Smooth muscle cell (in vitro differentiated cells): ENCODE results near the gene GRID2IP. TPM values are rescaled to one million over a fixed set of nuclear protein-coding genes. Genes with fewer than 3 reads are reported as not detected.
A peak's percentile ranks its signal among the peaks of the same experiment; 100 is the strongest.

Experiments used
- DNase-seq: peaks from one replicate; lab custom pipeline; 2025; ENCODE audit not compliant: unreplicated experiment; lab: John Stamatoyannopoulos, UW
- H2AFZ ChIP-seq: fragments of 200-600 bp; sonication (generic); 2 replicates; pipeline ENCODE4 v1.6.0; 2016; ENCODE audit warnings: antibody characterized with exemption, low read depth, mild to moderate bottlenecking
- H3F3A ChIP-seq: fragments of 200-600 bp; sonication (generic); 2 replicates; pipeline ENCODE4 v1.6.0; 2017; ENCODE audit warnings: antibody characterized with exemption, low read depth
- H3K27ac ChIP-seq: fragments of 200-600 bp; sonication (generic); 2 replicates; pipeline ENCODE4 v1.5.1; 2016; ENCODE audit warnings: low read depth, mild to moderate bottlenecking
- H3K27me3 ChIP-seq: fragments of 200-600 bp; sonication (generic); 2 replicates; pipeline ENCODE4 v1.6.1; 2016; ENCODE audit warnings: low read depth, mild to moderate bottlenecking
- H3K36me3 ChIP-seq: fragments of 200-600 bp; sonication (generic); 2 replicates; pipeline ENCODE4 v1.5.1; 2016; ENCODE audit warnings: low read depth
- H3K4me1 ChIP-seq: fragments of 200-600 bp; sonication (generic); 2 replicates; pipeline ENCODE4 v1.5.1; 2016; ENCODE audit warnings: low read depth
- H3K4me2 ChIP-seq: fragments of 200-600 bp; sonication (generic); 2 replicates; pipeline ENCODE4 v1.6.0; 2016; ENCODE audit warnings: mild to moderate bottlenecking
- H3K4me3 ChIP-seq: fragments of 200-600 bp; sonication (generic); 2 replicates; pipeline ENCODE4 v1.5.1; 2016; ENCODE audit warnings: mild to moderate bottlenecking
- H3K79me2 ChIP-seq: fragments of 200-600 bp; sonication (generic); 2 replicates; pipeline ENCODE4 v1.6.0; 2016; ENCODE audit warnings: low read depth, mild to moderate bottlenecking
- H3K9ac ChIP-seq: fragments of 200-600 bp; sonication (generic); 2 replicates; pipeline ENCODE4 v1.6.0; 2016; ENCODE audit warnings: low read depth
- H3K9me3 ChIP-seq: fragments of 200-600 bp; sonication (generic); replicated peaks from 2 replicates; pipeline ENCODE4 v1.5.1; 2016; ENCODE audit warnings: low read depth
- H4K20me1 ChIP-seq: fragments of 200-600 bp; sonication (generic); 2 replicates; pipeline ENCODE4 v1.6.0; 2016; ENCODE audit warnings: low read depth
- WGBS: methylation state at CpG from one replicate; pipeline ENCODE4 v1.1.7; 2016; ENCODE audit warnings: low lambda C conversion rate; 5-methylcytosine and 5-hydroxymethylcytosine counted together
- polyA plus RNA-seq: library from polyadenylated mRNA; unstranded; fragments of >200 nt; fragmentation: Nextera tagmentation; extraction: Ambion mirVana; gene quantifications from 2 replicates; pipeline ENCODE4 v1.2.1, GENCODE V29; 2016
- total RNA-seq: library from RNA; depleted of rRNA; stranded (reverse); fragments of >200 nt; gene quantifications from 2 replicates; pipeline ENCODE4 v1.2.3, GENCODE V29; 2014
- TF ChIP-seq, protein P1 (sequence below): fragments of 200-600 bp; sonication (generic); IDR thresholded peaks from 2 replicates; pipeline ENCODE4 v1.5.1; 2017; ENCODE audit warnings: borderline replicate concordance, mild to moderate bottlenecking, antibody characterized with exemption; ENCODE audit not compliant: insufficient read depth, poor library complexity, severe bottlenecking

Gene GRID2IP
- total and polyA plus RNA-seq, 2 experiments from 2014 or later: not detected

DNA sequence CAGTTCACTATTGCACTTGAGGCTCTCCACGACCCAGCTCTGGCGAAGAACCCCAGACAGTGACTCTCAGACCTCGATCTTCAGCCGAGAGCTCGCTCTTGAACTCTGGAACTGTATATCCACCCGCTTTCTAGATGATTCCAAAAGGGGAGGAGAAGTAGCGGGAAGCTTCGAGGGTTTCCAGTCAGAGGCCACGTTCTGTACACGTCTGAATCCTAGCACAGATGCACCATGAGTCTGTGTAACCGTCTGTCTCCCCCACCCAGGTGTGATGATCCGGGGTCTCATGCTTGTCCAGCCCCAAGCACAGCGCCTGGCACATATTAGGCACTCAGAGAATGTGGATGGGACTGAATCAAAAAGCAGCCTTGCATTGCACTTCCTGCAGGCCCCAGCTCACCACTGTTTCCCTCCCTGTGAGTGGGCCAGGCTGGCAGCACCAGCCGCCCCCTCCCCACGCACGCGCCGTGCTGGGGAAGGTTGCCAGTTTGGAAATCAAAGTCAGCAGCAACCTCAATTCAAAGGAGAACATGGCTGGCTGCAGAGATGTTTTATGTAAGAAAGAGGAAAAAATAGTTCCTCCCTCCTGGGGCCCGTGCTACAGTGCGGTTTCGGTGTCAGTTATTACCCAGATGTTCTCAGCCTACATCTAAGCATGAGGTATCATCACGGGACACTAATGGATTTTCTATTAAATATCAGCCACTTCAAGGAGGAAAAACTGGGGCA, 5.7 kb downstream of the GRID2IP start:
- TF ChIP-seq, protein P1, sequence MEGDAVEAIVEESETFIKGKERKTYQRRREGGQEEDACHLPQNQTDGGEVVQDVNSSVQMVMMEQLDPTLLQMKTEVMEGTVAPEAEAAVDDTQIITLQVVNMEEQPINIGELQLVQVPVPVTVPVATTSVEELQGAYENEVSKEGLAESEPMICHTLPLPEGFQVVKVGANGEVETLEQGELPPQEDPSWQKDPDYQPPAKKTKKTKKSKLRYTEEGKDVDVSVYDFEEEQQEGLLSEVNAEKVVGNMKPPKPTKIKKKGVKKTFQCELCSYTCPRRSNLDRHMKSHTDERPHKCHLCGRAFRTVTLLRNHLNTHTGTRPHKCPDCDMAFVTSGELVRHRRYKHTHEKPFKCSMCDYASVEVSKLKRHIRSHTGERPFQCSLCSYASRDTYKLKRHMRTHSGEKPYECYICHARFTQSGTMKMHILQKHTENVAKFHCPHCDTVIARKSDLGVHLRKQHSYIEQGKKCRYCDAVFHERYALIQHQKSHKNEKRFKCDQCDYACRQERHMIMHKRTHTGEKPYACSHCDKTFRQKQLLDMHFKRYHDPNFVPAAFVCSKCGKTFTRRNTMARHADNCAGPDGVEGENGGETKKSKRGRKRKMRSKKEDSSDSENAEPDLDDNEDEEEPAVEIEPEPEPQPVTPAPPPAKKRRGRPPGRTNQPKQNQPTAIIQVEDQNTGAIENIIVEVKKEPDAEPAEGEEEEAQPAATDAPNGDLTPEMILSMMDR: no peak
- no peaks in the 10 kb centered on the region for H3K9me3 ChIP-seq

DNA sequence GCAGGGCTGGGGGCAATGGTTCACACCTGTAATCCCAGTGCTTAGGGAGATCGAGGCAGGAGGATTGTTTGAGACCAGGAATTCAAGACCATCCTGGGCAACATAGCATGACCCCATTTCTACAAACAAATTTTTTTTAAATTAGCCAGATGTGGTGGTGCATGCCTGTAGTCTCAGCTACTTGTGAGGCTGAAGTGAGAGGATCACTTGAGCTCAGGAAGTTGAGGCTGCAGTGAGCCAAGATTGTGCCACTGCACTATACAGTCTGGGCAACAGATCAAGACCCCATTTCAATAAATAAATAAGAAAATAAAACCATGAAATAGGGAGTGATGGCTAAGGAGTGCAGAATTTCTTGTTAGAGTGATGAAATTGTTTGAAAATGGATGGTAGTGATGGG, 8.9 kb downstream of the GRID2IP start:
- TF ChIP-seq, protein P1: no peak
- Histone ChIP-seq H3K27me3 (no peaks in the 10 kb centered on the region), H3K4me3 (no peak overlapping the region), H3K79me2 (no peaks in the 10 kb centered on the region), H2AFZ (no peak overlapping the region), H3K4me2 (no peak overlapping the region), H3K9me3 (no peaks in the 10 kb centered on the region), H3F3A (no peaks in the 10 kb centered on the region), H3K27ac (no peak overlapping the region), H3K4me1 (no peaks in the 10 kb centered on the region), H3K9ac (no peak overlapping the region), H3K36me3 (no peaks in the 10 kb centered on the region), H4K20me1 (no peaks in the 10 kb centered on the region)
- WGBS: 85% methylated on average over 1 of the region's 1 CpG
- DNase-seq: no peak

More for the DNA sequence above, 5.7 kb downstream of the GRID2IP start:
- no peaks in the 10 kb centered on the region for H3F3A ChIP-seq
- 93% methylated on average over 22 of the region's 22 CpGs for WGBS
- H3K4me2 ChIP-seq: no peak overlapping the region
- no peaks in the 10 kb centered on the region for H3K27me3 ChIP-seq
- H2AFZ ChIP-seq: no peak overlapping the region
- no peaks in the 10 kb centered on the region for H3K79me2 ChIP-seq
- no peak overlapping the region for H3K27ac ChIP-seq
- no peaks in the 10 kb centered on the region for H3K36me3 ChIP-seq
- DNase-seq: no peak
- no peak overlapping the region for H3K4me3 ChIP-seq
- H3K4me1 ChIP-seq: no peaks in the 10 kb centered on the region
- H3K9ac ChIP-seq: no peak overlapping the region
- no peaks in the 10 kb centered on the region for H4K20me1 ChIP-seq

DNA sequence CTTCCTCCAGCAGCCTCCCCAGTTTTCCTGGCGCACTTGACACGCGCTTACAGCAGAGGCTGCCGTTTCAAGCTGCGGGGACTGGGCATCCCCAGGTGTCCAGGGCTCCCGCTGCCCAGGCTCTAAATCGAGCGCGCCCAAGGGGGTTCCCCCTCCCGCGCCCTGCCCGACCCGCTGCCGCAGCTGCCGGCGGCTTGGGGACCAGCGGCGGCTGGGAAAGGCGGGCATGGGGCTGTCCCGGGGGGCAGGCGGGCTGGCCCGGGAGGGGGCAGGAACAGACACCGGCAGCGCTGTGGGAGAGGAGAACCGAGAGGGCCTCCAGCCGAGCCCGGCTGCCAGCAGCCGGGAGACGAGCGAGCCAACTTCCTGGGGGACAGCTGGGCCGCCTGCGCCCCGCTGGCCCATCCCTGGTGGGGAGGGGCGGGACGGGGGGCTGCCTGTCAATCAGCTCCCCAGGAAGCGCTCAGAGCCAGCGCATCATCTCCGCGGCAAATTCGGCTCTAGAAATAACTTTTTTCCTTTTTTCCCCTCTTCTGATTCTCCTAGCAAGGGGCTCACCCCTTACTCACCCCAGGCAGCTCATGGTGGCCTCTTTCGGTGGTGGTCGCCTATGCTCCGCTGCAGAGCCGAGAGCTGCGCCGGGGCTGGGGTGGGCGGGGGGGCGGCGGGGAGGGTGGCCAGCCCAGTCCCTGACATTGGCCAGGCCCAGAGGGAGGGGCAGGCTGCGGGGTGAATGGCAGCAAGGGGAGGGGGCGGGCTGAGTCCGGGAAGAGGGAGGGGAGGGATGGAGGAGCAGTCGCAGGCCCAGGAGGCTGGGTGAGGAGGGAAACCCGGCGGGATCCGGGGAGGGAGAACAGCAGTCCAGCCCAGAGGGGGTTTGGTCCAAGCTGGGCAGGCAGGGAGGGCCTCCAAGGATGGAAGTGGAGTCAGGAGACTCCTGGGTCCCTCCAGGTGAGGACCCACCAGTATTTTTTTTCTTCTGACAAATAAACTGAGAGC, 14.7 kb downstream of the GRID2IP start:
- H2AFZ ChIP-seq: peak overlapping the region; percentile 77
- H3K27me3 ChIP-seq: peaks cover 39% of the 10 kb centered on the region
- 3% methylated on average over 43 of the region's 56 CpGs for WGBS
- H4K20me1 ChIP-seq: no peaks in the 10 kb centered on the region
- H3K4me1 ChIP-seq: no peaks in the 10 kb centered on the region
- no peak overlapping the region for H3K9ac ChIP-seq
- H3F3A ChIP-seq: no peaks in the 10 kb centered on the region
- no peaks in the 10 kb centered on the region for H3K36me3 ChIP-seq
- H3K4me2 ChIP-seq: peak overlapping the region; percentile 98
- TF ChIP-seq, protein P1: no peak
- H3K79me2 ChIP-seq: no peaks in the 10 kb centered on the region
- no peak for DNase-seq
- no peaks in the 10 kb centered on the region for H3K9me3 ChIP-seq
- no peak overlapping the region for H3K27ac ChIP-seq
- H3K4me3 ChIP-seq: peak overlapping the region; percentile 54
